Natural killer cell (primary cell): ENCODE data around the gene ADCY2. TPM values are rescaled to one million over a fixed set of nuclear protein-coding genes. Genes with fewer than 3 reads are reported as not detected.

Experiments
- ATAC-seq, 3 donors: fragments of 150-1000 bp in 2 of 3; fragments of 200-7000 bp in 1 of 3; cut with Tn5 transposase; 1 replicate in 1 of 3; 2 replicates in 2 of 3; pipeline ENCODE4 v1.10.0; 2021; ENCODE audit warnings: mild to moderate bottlenecking in 2 of 3, moderate library complexity in 2 of 3
- DNase-seq, 2 donors: peaks; one replicate each; pipeline versions ENCODE4 v3.0.0 to v3.0.0-alpha.2; 2013 to 2021; ENCODE audit warnings: mixed read lengths in 1 of 2
- H3K27ac ChIP-seq: one replicate; pipeline ENCODE4 v1.5.1; 2013; ENCODE audit warnings: mild to moderate bottlenecking, low read length
- H3K27me3 ChIP-seq: one replicate; pipeline ENCODE4 v1.6.1; 2013; ENCODE audit warnings: low read length; ENCODE audit not compliant: control insufficient read depth, insufficient read depth
- H3K36me3 ChIP-seq: one replicate; pipeline ENCODE4 v1.6.1; 2013; ENCODE audit warnings: low read length; ENCODE audit not compliant: control insufficient read depth, insufficient read depth
- H3K4me1 ChIP-seq: one replicate; pipeline ENCODE4 v1.6.1; 2013; ENCODE audit warnings: low read length; ENCODE audit not compliant: control insufficient read depth, insufficient read depth
- H3K4me3 ChIP-seq: one replicate; pipeline ENCODE4 v1.5.1; 2013; ENCODE audit warnings: low read length
- H3K9me3 ChIP-seq: one replicate; pipeline ENCODE4 v1.6.1; 2013; ENCODE audit warnings: low read length; ENCODE audit not compliant: control insufficient read depth, insufficient read depth
- H3K27ac Mint-ChIP-seq, 2 donors: one replicate each; pipeline ENCODE4 v1.8.0; 2022; ENCODE audit warnings: mild to moderate bottlenecking in 2 of 2, mixed read lengths in 2 of 2, moderate library complexity in 1 of 2
- H3K27me3 Mint-ChIP-seq, 2 donors: one replicate each; pipeline ENCODE4 v1.8.0; 2022; ENCODE audit warnings: low read depth in 2 of 2, mixed read lengths in 2 of 2
- H3K36me3 Mint-ChIP-seq: one replicate; pipeline ENCODE4 v1.8.0; 2022; ENCODE audit warnings: mixed read lengths
- H3K4me1 Mint-ChIP-seq, 2 donors: one replicate each; pipeline ENCODE4 v1.8.0; 2022; ENCODE audit warnings: mixed read lengths in 2 of 2
- H3K4me3 Mint-ChIP-seq: one replicate; pipeline ENCODE4 v1.8.0; 2022; ENCODE audit warnings: mild to moderate bottlenecking, moderate library complexity, mixed read lengths
- H3K9me3 Mint-ChIP-seq, 2 donors: one replicate each; pipeline ENCODE4 v1.8.0; 2022; ENCODE audit warnings: mixed read lengths in 2 of 2
- CTCF ChIP-seq: fragments of 200-600 bp; IDR thresholded peaks from one replicate; pipeline ENCODE4 v1.8.0; 2022; ENCODE audit warnings: antibody characterized with exemption
- WGBS: methylation state at CpG from one replicate; pipeline ENCODE4 v1.1.7; 2013; ENCODE audit warnings: missing lambda C conversion rate; ENCODE audit not compliant: insufficient coverage; 5-methylcytosine and 5-hydroxymethylcytosine counted together
- intact Hi-C: fragments of 100-400 bp; cut with micrococcal nuclease; formaldehyde crosslinking; loops from one replicate; pipeline ENCODE4 v1.14.2; 2022
- total RNA-seq, 4 donors: library from RNA; stranded (reverse); fragments of 120-200 nt in 1 of 4; gene quantifications; one replicate each; pipeline versions ENCODE4 v1.2.3 to v1.2.4, GENCODE V29; 2013 to 2022

Gene ADCY2
- total RNA-seq, 3 donors from 2014 or later (not counting 1 experiment from before 2014, with no cell fraction given): not detected

- H3K27me3 Mint-ChIP-seq: no peaks in the 10 kb centered on the region
- Histone ChIP-seq H3K27ac (no peak overlapping the region), H3K9me3 (no peaks in the 10 kb centered on the region), H3K4me3 (no peak overlapping the region), H3K36me3 (no peaks in the 10 kb centered on the region), H3K4me1 (no peaks in the 10 kb centered on the region), H3K27me3 (no peaks in the 10 kb centered on the region)
- peaks cover 10 to 15% of the 10 kb centered on the region in 2 donors for H3K9me3 Mint-ChIP-seq
- no peak overlapping the region for H3K4me3 Mint-ChIP-seq
- ATAC-seq: no peak
- intact Hi-C loops: no loop called here
- no peak for TF ChIP-seq CTCF
- 86% methylated on average over 4 of the region's 4 CpGs for WGBS
- H3K27ac Mint-ChIP-seq: no peak overlapping the region
- no peaks in the 10 kb centered on the region for H3K36me3 Mint-ChIP-seq
- no peak for DNase-seq
- H3K4me1 Mint-ChIP-seq: no peaks in the 10 kb centered on the region
Observed at GRCh38 chr5:7638456-7638855, 242.5 kb downstream of the ADCY2 start.

- ATAC-seq (no peak), DNase-seq (no peak)
- no peak overlapping the region for H3K4me3 Mint-ChIP-seq
- H3K36me3 Mint-ChIP-seq: no peaks in the 10 kb centered on the region
- H3K27ac ChIP-seq: no peak overlapping the region
- H3K27me3 Mint-ChIP-seq: no peaks in the 10 kb centered on the region
- no peaks in the 10 kb centered on the region for H3K36me3 ChIP-seq
- H3K27me3 ChIP-seq: no peaks in the 10 kb centered on the region
- H3K27ac Mint-ChIP-seq: no peak overlapping the region
- H3K9me3 ChIP-seq: no peaks in the 10 kb centered on the region
- H3K4me1 ChIP-seq: no peaks in the 10 kb centered on the region
- H3K4me1 Mint-ChIP-seq: no peaks in the 10 kb centered on the region
- no peak for TF ChIP-seq CTCF
- no peak overlapping the region for H3K4me3 ChIP-seq
- peaks cover 8 to 14% of the 10 kb centered on the region in 2 donors for H3K9me3 Mint-ChIP-seq
- intact Hi-C loops: no loop called here
Observed at GRCh38 chr5:7642029-7642428, 246.1 kb downstream of the ADCY2 start.

- Mint-ChIP-seq H3K4me3 (no peak overlapping the region), H3K27ac (no peak overlapping the region), H3K9me3 (peaks cover 6 to 13% of the 10 kb centered on the region in 2 donors), H3K27me3 (no peaks in the 10 kb centered on the region), H3K4me1 (no peaks in the 10 kb centered on the region), H3K36me3 (no peaks in the 10 kb centered on the region)
- Histone ChIP-seq H3K27me3 (no peaks in the 10 kb centered on the region), H3K27ac (no peak overlapping the region), H3K4me3 (no peak overlapping the region), H3K36me3 (no peaks in the 10 kb centered on the region), H3K4me1 (no peaks in the 10 kb centered on the region), H3K9me3 (no peaks in the 10 kb centered on the region)
- 88% methylated on average over 2 of the region's 3 CpGs for WGBS
- DNase-seq: no peak
- intact Hi-C loops: no loop called here
- no peak for ATAC-seq
- no peak for TF ChIP-seq CTCF
Observed at GRCh38 chr5:7644723-7645122, 248.8 kb downstream of the ADCY2 start.

GRCh38 chr5:7650755-7651154, 254.8 kb downstream of the ADCY2 start:
- Mint-ChIP-seq H3K36me3 (no peaks in the 10 kb centered on the region), H3K9me3 (peaks cover 12 to 15% of the 10 kb centered on the region in 2 donors), H3K4me3 (no peak overlapping the region), H3K27ac (no peak overlapping the region), H3K4me1 (no peaks in the 10 kb centered on the region), H3K27me3 (no peaks in the 10 kb centered on the region)
- H3K4me1 ChIP-seq: no peaks in the 10 kb centered on the region
- ATAC-seq (no peak), DNase-seq (no peak)
- H3K27me3 ChIP-seq: no peaks in the 10 kb centered on the region
- H3K4me3 ChIP-seq: no peak overlapping the region
- intact Hi-C loops: no loop called here
- no peak overlapping the region for H3K27ac ChIP-seq
- 90% methylated on average over 6 of the region's 6 CpGs for WGBS
- H3K36me3 ChIP-seq: no peaks in the 10 kb centered on the region
- no peaks in the 10 kb centered on the region for H3K9me3 ChIP-seq
- TF ChIP-seq CTCF: no peak
